NCI-H146 treated with DMSO at 0.1 percent for 48 hours (cell line): ENCODE measurements around the gene FCRL2.

Experiments used
- DNase-seq: peaks from one replicate; lab custom pipeline; 2025; ENCODE audit not compliant: unreplicated experiment; lab: John Stamatoyannopoulos, UW

FCRL2 gene

GRCh38 chr1:157776971-157777391 lies at the start of gene FCRL2:
FCRL2 (minus strand) TSS chr1:157777132; CDS start chr1:157777073, 59 bp downstream.
- DNase-seq = no peak

GRCh38 chr1:157820299-157820698 lies 43.4 kb upstream of the FCRL2 start:
- DNase-seq = no peak

- no peak for DNase-seq
Observed at GRCh38 chr1:157819896-157820295, 43.0 kb upstream of the FCRL2 start, which contains the start of gene FCRL1. FCRL1 (minus strand) TSS chr1:157820120; CDS start chr1:157820037, 83 bp downstream.

GRCh38 chr1:157819215-157819614 lies 42.3 kb upstream of the FCRL2 start:
- no peak for DNase-seq

- no peak for DNase-seq
Observed at GRCh38 chr1:157813269-157813668, 36.3 kb upstream of the FCRL2 start.

- DNase-seq = no peak
Observed at GRCh38 chr1:157806431-157807149, 29.7 kb upstream of the FCRL2 start.

GRCh38 chr1:157803851-157804250 lies 26.9 kb upstream of the FCRL2 start:
- DNase-seq = no peak

GRCh38 chr1:157799996-157800395 lies 23.1 kb upstream of the FCRL2 start:
- DNase-seq = no peak

- DNase-seq = no peak
Observed at GRCh38 chr1:157798211-157798610, 21.3 kb upstream of the FCRL2 start.

GRCh38 chr1:157785248-157785647 lies 8.3 kb upstream of the FCRL2 start:
- no peak for DNase-seq

GRCh38 chr1:157784801-157785200 lies 7.9 kb upstream of the FCRL2 start:
- DNase-seq = no peak

- no peak for DNase-seq
Observed at GRCh38 chr1:157782931-157783330, 6.0 kb upstream of the FCRL2 start.

- no peak for DNase-seq
Observed at GRCh38 chr1:157781048-157781447, 4.1 kb upstream of the FCRL2 start.

GRCh38 chr1:157775101-157775870 lies 1.6 kb downstream of the FCRL2 start:
- no peak for DNase-seq

GRCh38 chr1:157774412-157774811 lies 2.5 kb downstream of the FCRL2 start:
- no peak for DNase-seq

GRCh38 chr1:157773493-157774350 lies 3.2 kb downstream of the FCRL2 start:
- no peak for DNase-seq

- no peak for DNase-seq
Observed at GRCh38 chr1:157771661-157772425, 5.1 kb downstream of the FCRL2 start.

GRCh38 chr1:157770442-157771043 lies 6.4 kb downstream of the FCRL2 start:
- no peak for DNase-seq

GRCh38 chr1:157766792-157767191 lies 10.1 kb downstream of the FCRL2 start:
- DNase-seq = no peak

GRCh38 chr1:157758018-157758417 lies 18.9 kb downstream of the FCRL2 start:
- DNase-seq = no peak
